Activated naive CD4-positive, alpha-beta T cell (primary cell): ENCODE results near the gene NEK1.

Source experiments
- DNase-seq, 4 experiments: peaks; one replicate each; lab custom pipeline; 2025; lab: John Stamatoyannopoulos, UW

NEK1 gene

GRCh38 chr4:169362607-169363006 lies 249.8 kb downstream of the NEK1 start:
- DNase-seq, result no peak

DNA sequence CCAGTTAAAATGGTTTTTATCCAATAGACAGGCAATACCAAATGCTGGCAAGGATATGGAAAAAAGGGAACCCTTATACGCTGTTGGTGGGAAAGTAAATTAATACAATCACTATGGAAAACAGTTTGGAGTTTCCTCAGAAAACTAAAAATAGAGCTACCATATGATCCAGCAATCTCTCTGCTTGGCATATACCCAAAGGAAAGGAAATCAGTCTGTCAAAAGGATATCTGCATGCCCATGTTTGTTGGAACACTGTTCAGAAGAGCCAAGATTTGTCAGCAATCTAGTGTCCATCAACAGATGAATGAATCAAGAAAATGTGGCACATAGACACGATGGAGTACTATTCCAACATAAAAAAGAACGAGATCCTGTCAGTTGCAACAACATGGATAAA lies 250.6 kb downstream of the NEK1 start:
- DNase-seq, result no peak

DNA sequence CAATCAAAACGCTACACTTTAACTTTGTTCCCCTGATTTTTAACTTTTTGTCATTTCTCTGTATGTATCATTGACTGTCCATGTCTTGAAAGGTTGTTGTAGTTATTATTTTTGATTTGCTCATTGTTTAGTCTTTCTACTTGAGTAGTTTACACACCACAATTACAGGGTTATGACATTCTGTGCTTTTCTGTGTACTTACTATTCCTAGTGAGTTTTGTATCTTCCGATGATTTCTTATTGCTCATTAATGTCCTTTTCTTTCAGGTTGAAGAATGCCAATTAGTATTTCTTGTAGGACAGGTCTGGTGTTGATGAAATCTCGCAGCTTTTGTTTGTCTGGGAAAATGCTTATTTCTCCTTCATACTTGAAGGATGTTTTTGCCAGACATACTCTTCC lies 252.4 kb downstream of the NEK1 start:
- DNase-seq, result no peak

DNA sequence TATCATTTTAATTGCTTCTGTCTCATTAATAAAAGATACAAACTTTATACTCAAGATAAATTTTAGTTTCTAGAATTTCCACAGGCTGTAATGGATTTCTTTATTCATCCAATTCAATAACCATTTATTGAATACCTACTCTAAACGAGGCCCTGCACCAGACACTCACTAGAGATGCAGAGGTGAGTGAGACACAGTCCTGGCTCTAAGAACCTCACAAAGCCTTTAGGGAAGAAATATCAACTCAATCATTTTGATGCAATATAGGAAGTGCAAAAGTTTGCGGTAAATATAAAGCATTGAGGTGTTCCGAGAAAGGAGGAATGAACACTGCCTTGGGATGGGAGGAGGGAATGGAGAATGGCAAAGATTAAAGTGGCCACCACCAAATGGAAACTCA lies 260.0 kb downstream of the NEK1 start:
- DNase-seq, result no peak

DNA sequence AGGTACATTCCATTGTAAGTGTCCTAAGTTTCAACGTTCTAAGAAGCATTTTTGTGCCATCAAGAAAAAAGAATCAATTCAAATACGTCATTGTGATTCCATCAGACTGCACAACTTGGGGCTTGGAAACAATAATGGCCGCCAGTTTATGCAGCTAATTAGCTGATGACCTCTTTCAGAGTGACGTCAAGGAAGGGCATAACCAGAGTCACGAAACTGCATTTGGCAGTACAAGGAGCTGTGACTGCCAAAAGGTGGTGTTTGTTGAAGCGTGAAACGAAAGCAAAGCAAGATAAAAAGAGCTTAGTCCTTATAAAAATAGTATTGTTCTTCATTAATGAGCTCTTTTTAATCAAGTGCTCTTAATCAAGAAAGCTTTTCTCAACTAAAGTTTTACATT lies 260.5 kb downstream of the NEK1 start:
- no peak for DNase-seq

- no peak for DNase-seq
These were observed 263.8 kb downstream of the NEK1 start for GRCh38 chr4:169348541-169348940.

DNA sequence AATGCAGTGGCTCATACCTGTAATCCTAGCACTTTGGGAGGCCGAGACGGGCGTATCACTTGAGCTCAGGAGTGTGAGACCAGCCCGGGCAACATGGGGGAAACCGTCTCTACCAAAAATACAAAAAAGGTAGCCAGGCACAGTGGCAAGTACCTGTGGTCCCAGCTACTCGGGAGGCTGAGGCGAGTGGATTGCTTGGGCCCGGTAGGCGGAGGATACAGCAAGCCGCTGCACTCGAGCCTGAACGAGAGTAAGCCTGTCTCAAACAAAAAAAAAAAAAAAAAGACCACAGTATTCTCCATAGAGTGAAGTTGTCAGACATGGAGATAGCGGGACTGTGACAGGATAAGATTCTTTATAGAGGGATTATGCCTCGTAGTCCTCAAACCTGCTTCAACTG lies 265.5 kb downstream of the NEK1 start:
- no peak for DNase-seq

GRCh38 chr4:169345316-169345721 lies 267.1 kb downstream of the NEK1 start:
- DNase-seq, result no peak
